Measurements from ENCODE around the gene NPNT.

DNA sequence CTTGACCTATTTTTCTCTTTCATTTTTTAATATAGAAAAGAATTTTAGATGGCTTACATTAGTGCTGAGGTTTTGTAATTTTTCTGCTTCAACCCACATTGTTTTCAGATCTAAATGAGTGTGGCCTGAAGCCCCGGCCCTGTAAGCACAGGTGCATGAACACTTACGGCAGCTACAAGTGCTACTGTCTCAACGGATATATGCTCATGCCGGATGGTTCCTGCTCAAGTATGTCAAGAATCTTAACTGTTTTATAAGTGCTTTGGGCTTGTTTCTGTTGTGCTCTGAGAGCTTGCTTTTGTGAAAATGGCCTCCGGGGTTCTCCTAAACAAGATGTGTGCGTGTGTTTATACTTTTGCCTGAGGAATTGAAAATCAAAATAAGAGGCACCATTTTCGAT lies 41.6 kb downstream of the NPNT start:
- no peak for TF ChIP-seq TCF12 (IDR thresholded peaks at IDR 0.05; ENCODE audit: low read depth)
- TF ChIP-seq RAD21 (IDR thresholded peaks at IDR 0.05; ENCODE audit: low read depth) = no peak
- TF ChIP-seq EP300 (IDR thresholded peaks at IDR 0.05; ENCODE audit: borderline replicate concordance) = no peak
- TF ChIP-seq, protein P1, sequence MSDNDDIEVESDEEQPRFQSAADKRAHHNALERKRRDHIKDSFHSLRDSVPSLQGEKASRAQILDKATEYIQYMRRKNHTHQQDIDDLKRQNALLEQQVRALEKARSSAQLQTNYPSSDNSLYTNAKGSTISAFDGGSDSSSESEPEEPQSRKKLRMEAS (IDR thresholded peaks at IDR 0.05) = no peak
- TF ChIP-seq TAF1 (IDR thresholded peaks at IDR 0.05; ENCODE audit: low read depth) = no peak
- TF ChIP-seq, protein P2, sequence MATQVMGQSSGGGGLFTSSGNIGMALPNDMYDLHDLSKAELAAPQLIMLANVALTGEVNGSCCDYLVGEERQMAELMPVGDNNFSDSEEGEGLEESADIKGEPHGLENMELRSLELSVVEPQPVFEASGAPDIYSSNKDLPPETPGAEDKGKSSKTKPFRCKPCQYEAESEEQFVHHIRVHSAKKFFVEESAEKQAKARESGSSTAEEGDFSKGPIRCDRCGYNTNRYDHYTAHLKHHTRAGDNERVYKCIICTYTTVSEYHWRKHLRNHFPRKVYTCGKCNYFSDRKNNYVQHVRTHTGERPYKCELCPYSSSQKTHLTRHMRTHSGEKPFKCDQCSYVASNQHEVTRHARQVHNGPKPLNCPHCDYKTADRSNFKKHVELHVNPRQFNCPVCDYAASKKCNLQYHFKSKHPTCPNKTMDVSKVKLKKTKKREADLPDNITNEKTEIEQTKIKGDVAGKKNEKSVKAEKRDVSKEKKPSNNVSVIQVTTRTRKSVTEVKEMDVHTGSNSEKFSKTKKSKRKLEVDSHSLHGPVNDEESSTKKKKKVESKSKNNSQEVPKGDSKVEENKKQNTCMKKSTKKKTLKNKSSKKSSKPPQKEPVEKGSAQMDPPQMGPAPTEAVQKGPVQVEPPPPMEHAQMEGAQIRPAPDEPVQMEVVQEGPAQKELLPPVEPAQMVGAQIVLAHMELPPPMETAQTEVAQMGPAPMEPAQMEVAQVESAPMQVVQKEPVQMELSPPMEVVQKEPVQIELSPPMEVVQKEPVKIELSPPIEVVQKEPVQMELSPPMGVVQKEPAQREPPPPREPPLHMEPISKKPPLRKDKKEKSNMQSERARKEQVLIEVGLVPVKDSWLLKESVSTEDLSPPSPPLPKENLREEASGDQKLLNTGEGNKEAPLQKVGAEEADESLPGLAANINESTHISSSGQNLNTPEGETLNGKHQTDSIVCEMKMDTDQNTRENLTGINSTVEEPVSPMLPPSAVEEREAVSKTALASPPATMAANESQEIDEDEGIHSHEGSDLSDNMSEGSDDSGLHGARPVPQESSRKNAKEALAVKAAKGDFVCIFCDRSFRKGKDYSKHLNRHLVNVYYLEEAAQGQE (IDR thresholded peaks at IDR 0.05; ENCODE audit: low read depth) = no peak
- TF ChIP-seq YY1 (IDR thresholded peaks at IDR 0.05; ENCODE audit: low read depth) = no peak
- no peak for TF ChIP-seq CREB1 (IDR thresholded peaks at IDR 0.05; ENCODE audit: low read depth)
- TF ChIP-seq ZBTB7A (IDR thresholded peaks at IDR 0.05; ENCODE audit: low read depth) = no peak
- TF ChIP-seq, protein P3, sequence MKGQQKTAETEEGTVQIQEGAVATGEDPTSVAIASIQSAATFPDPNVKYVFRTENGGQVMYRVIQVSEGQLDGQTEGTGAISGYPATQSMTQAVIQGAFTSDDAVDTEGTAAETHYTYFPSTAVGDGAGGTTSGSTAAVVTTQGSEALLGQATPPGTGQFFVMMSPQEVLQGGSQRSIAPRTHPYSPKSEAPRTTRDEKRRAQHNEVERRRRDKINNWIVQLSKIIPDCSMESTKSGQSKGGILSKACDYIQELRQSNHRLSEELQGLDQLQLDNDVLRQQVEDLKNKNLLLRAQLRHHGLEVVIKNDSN (IDR thresholded peaks at IDR 0.05) = no peak
- TF ChIP-seq CEBPB (IDR thresholded peaks at IDR 0.05) = no peak
- TF ChIP-seq TEAD4 (IDR thresholded peaks at IDR 0.05) = no peak
- TF ChIP-seq NFIC (IDR thresholded peaks at IDR 0.05) = no peak
- TF ChIP-seq FOXM1 (IDR thresholded peaks at IDR 0.05; ENCODE audit: borderline replicate concordance, low read depth) = no peak

Data from Ishikawa (cell line).